ENCODE results near the gene MYO9A. TPM values are rescaled to one million over a fixed set of nuclear protein-coding genes. Genes with fewer than 3 reads are reported as not detected.
"Not testable (repeated sequence)": the region's sequence is repeated elsewhere in the genome, so short reads cannot be mapped to it uniquely, and the experiment has no call there.

Gene MYO9A
- total RNA-seq, 3 donors from 2014 or later = 40.0 to 79.3 (median 41.8) TPM

- Histone ChIP-seq H3K4me1 (ENCODE audit: low read depth) (no peaks in the 10 kb centered on the region), H3K36me3 (ENCODE audit: low read depth) (no peaks in the 10 kb centered on the region), H3K4me3 (no peak overlapping the region), H3K9me3 (no peaks in the 10 kb centered on the region)
- no peak for ATAC-seq
- no peak for DNase-seq
- intact Hi-C loops (cut with DNase I, micrococcal nuclease) = no loop called here
- no peak for TF ChIP-seq CTCF (IDR thresholded peaks at IDR 0.05)
Observed at GRCh38 chr15:72110355-72110754, 7.6 kb downstream of the MYO9A start.

GRCh38 chr15:72106068-72106467 lies 11.9 kb downstream of the MYO9A start:
- H3K4me3 ChIP-seq = no peak overlapping the region
- H3K36me3 ChIP-seq (ENCODE audit: low read depth) = no peaks in the 10 kb centered on the region
- TF ChIP-seq CTCF (IDR thresholded peaks at IDR 0.05) = no peak
- H3K4me1 ChIP-seq (ENCODE audit: low read depth) = no peaks in the 10 kb centered on the region
- no peak for DNase-seq
- H3K9me3 ChIP-seq = no peaks in the 10 kb centered on the region
- no peak for ATAC-seq
- intact Hi-C loops (cut with DNase I, micrococcal nuclease) = no loop called here

GRCh38 chr15:72105111-72105510 lies 12.8 kb downstream of the MYO9A start:
- TF ChIP-seq CTCF (IDR thresholded peaks at IDR 0.05) = no peak
- no peak for DNase-seq
- Histone ChIP-seq H3K4me1 (ENCODE audit: low read depth) (no peaks in the 10 kb centered on the region), H3K36me3 (ENCODE audit: low read depth) (no peaks in the 10 kb centered on the region), H3K4me3 (no peak overlapping the region), H3K9me3 (no peaks in the 10 kb centered on the region)
- intact Hi-C loops (cut with DNase I, micrococcal nuclease) = no loop called here
- no peak for ATAC-seq

GRCh38 chr15:72100551-72100950 lies 17.4 kb downstream of the MYO9A start:
- H3K9me3 ChIP-seq; H3K4me3 ChIP-seq; ATAC-seq; H3K4me1 ChIP-seq (ENCODE audit: low read depth); H3K36me3 ChIP-seq (ENCODE audit: low read depth); intact Hi-C loops (cut with DNase I, micrococcal nuclease); DNase-seq: not testable (repeated sequence)

GRCh38 chr15:72099155-72099554 lies 18.8 kb downstream of the MYO9A start:
- Histone ChIP-seq H3K4me1 (ENCODE audit: low read depth) (no peaks in the 10 kb centered on the region), H3K36me3 (ENCODE audit: low read depth) (no peaks in the 10 kb centered on the region), H3K9me3 (no peaks in the 10 kb centered on the region), H3K4me3 (no peak overlapping the region)
- intact Hi-C loops (cut with DNase I, micrococcal nuclease) = no loop called here
- no peak for DNase-seq
- no peak for ATAC-seq
- no peak for TF ChIP-seq CTCF (IDR thresholded peaks at IDR 0.05)

GRCh38 chr15:72098040-72098439 lies 19.9 kb downstream of the MYO9A start:
- DNase-seq (no peak), ATAC-seq (no peak)
- no peaks in the 10 kb centered on the region for H3K4me1 ChIP-seq (ENCODE audit: low read depth)
- no peak for TF ChIP-seq CTCF (IDR thresholded peaks at IDR 0.05)
- H3K36me3 ChIP-seq (ENCODE audit: low read depth) = no peaks in the 10 kb centered on the region
- no peaks in the 10 kb centered on the region for H3K9me3 ChIP-seq
- intact Hi-C loops (cut with DNase I, micrococcal nuclease) = no loop called here
- no peak overlapping the region for H3K4me3 ChIP-seq
